H1 (cell line): Measurements from ENCODE around the gene MIPEP. TPM values are rescaled to one million over a fixed set of nuclear protein-coding genes. Genes with fewer than 3 reads are reported as not detected.

ENCODE experiments used
- CTCF ChIA-PET: fragments of 300-600 bp; sonication (Branson Sonifier 250); formaldehyde crosslinking; loops from one replicate; lab custom pipeline; 2021; ENCODE audit not compliant: partially characterized antibody; lab: Charles Lee
- POLR2A ChIA-PET: fragments of 300-600 bp; sonication (Branson Sonifier 250); formaldehyde crosslinking; loops from one replicate; lab custom pipeline; 2021; ENCODE audit warnings: inconsistent platforms; ENCODE audit not compliant: partially characterized antibody; lab: Charles Lee
- DNase-seq, 2 experiments: peaks; one replicate each; pipeline versions ENCODE4 v3.0.0 to v3.0.0-alpha.2; 2010 to 2022; ENCODE audit warnings: low spot score in 2 of 2, low read depth in 1 of 2, mixed read lengths in 1 of 2
- FAIRE-seq: peaks from 2 replicates; lab custom pipeline; 2011; peaks lifted over from hg19 to GRCh38; lab: Jason Lieb, UNC
- H2AFZ ChIP-seq: 2 replicates; pipeline ENCODE4 v1.8.1; 2012; ENCODE audit warnings: low read length, inconsistent platforms
- H2AK5ac ChIP-seq: 2 replicates; pipeline ENCODE4 v1.6.1; 2013; ENCODE audit warnings: low read depth, low read length
- H2BK120ac ChIP-seq: replicated peaks from 2 replicates; pipeline ENCODE3; 2013; ENCODE audit warnings: low read depth, low read length, inconsistent platforms
- H2BK12ac ChIP-seq: 2 replicates; pipeline ENCODE4 v1.6.1; 2013; ENCODE audit warnings: low read depth, low read length
- H2BK15ac ChIP-seq: 2 replicates; pipeline ENCODE4 v1.6.1; 2013; ENCODE audit warnings: low read length
- H2BK20ac ChIP-seq: 2 replicates; pipeline ENCODE4 v1.6.1; 2013; ENCODE audit warnings: low read length
- H2BK5ac ChIP-seq: 2 replicates; pipeline ENCODE4 v1.6.1; 2013; ENCODE audit warnings: low read depth, low read length
- H3K14ac ChIP-seq: 2 replicates; pipeline ENCODE4 v1.6.1; 2013; ENCODE audit warnings: inconsistent platforms; ENCODE audit not compliant: insufficient read length
- H3K18ac ChIP-seq: 2 replicates; pipeline ENCODE4 v1.6.1; 2013; ENCODE audit warnings: low read length; ENCODE audit errors: extremely low read depth
- H3K23ac ChIP-seq: 2 replicates; pipeline ENCODE4 v1.6.1; 2013; ENCODE audit warnings: inconsistent platforms; ENCODE audit not compliant: insufficient read length
- H3K23me2 ChIP-seq: 2 replicates; pipeline ENCODE4 v1.6.1; 2013; ENCODE audit warnings: low read depth, low read length
- H3K27ac ChIP-seq: 2 replicates; pipeline ENCODE4 v1.6.1; 2011; ENCODE audit warnings: low read depth, low read length, inconsistent platforms
- H3K27me3 ChIP-seq, 4 experiments: replicated peaks in 1 of 4; 1 replicate in 1 of 4; 2 replicates in 3 of 4; pipeline versions ENCODE4 v1.6.1 to v1.8.1; 2011 to 2013; ENCODE audit warnings: low read length in 3 of 4, mild to moderate bottlenecking in 3 of 4, inconsistent platforms in 2 of 4, mixed read lengths in 2 of 4, moderate library complexity in 1 of 4; ENCODE audit not compliant: control insufficient read depth in 3 of 4, insufficient read depth in 3 of 4; ENCODE audit errors: extremely low read depth in 1 of 4
- H3K36me3 ChIP-seq, 4 experiments: 2 replicates each; pipeline versions ENCODE4 v1.6.1 to v1.8.1; 2011 to 2013; ENCODE audit warnings: mild to moderate bottlenecking in 4 of 4, low read length in 3 of 4, moderate library complexity in 2 of 4, control low read depth in 1 of 4, inconsistent platforms in 1 of 4; ENCODE audit not compliant: insufficient read depth in 4 of 4, control insufficient read depth in 2 of 4
- H3K4ac ChIP-seq: replicated peaks from 2 replicates; pipeline ENCODE3; 2013; ENCODE audit warnings: low read length, low read depth, mixed read lengths, inconsistent platforms; ENCODE audit not compliant: insufficient read length
- H3K4me1 ChIP-seq, 4 experiments: replicated peaks in 1 of 4; 1 replicate in 1 of 4; 2 replicates in 3 of 4; pipeline versions ENCODE4 v1.6.1 to v1.8.1; 2011 to 2013; ENCODE audit warnings: low read length in 3 of 4, inconsistent platforms in 2 of 4, mixed read lengths in 1 of 4; ENCODE audit not compliant: insufficient read depth in 4 of 4, control insufficient read depth in 3 of 4
- H3K4me2 ChIP-seq, 2 experiments: 2 replicates each; pipeline versions ENCODE4 v1.6.1 to v1.8.1; 2011 to 2013; ENCODE audit warnings: low read depth in 2 of 2, low read length in 2 of 2, control low read depth in 1 of 2, inconsistent platforms in 1 of 2, mild to moderate bottlenecking in 1 of 2; ENCODE audit not compliant: insufficient read depth in 1 of 2
- H3K4me3 ChIP-seq, 4 experiments: fragments of 200-600, 300-600 bp in 1 of 4; sonication (generic), shearing (Covaris generic), sonication (Bioruptor Twin) in 1 of 4; 2 replicates each; pipeline versions ENCODE4 v1.5.1 to v1.8.1; 2011 to 2016; ENCODE audit warnings: low read length in 4 of 4, low read depth in 3 of 4, control low read depth in 2 of 4, inconsistent platforms in 2 of 4, mild to moderate bottlenecking in 2 of 4, mixed read lengths in 1 of 4, moderate library complexity in 1 of 4; ENCODE audit not compliant: insufficient read depth in 2 of 4; ENCODE audit errors: extremely low read depth in 1 of 4
- H3K56ac ChIP-seq: replicated peaks from 2 replicates; pipeline ENCODE3; 2013; ENCODE audit warnings: low read depth, mild to moderate bottlenecking, mixed read lengths, low read length, inconsistent platforms; ENCODE audit not compliant: insufficient read length
- H3K79me1 ChIP-seq: 2 replicates; pipeline ENCODE4 v1.6.1; 2013; ENCODE audit warnings: low read depth, low read length, control low read depth
- H3K79me2 ChIP-seq, 2 experiments: 2 replicates each; pipeline versions ENCODE4 v1.6.1 to v1.8.1; 2012 to 2013; ENCODE audit warnings: low read length in 2 of 2, mild to moderate bottlenecking in 2 of 2, inconsistent platforms in 1 of 2; ENCODE audit not compliant: insufficient read depth in 2 of 2, control insufficient read depth in 1 of 2
- H3K9ac ChIP-seq, 4 experiments: replicated peaks in 1 of 4; 1 replicate in 1 of 4; 2 replicates in 3 of 4; pipeline versions ENCODE4 v1.6.1 to v1.8.1; 2011 to 2013; ENCODE audit warnings: low read depth in 3 of 4, low read length in 3 of 4, control low read depth in 2 of 4, mild to moderate bottlenecking in 2 of 4, moderate library complexity in 2 of 4, inconsistent platforms in 1 of 4; ENCODE audit errors: extremely low read depth in 1 of 4
- H3K9me3 ChIP-seq, 2 experiments: 2 replicates each; pipeline versions ENCODE4 v1.6.1 to v1.8.1; 2012 to 2013; ENCODE audit warnings: mild to moderate bottlenecking in 2 of 2, moderate library complexity in 2 of 2, control low read depth in 1 of 2, inconsistent platforms in 1 of 2, low read depth in 1 of 2, low read length in 1 of 2, mixed read lengths in 1 of 2; ENCODE audit not compliant: insufficient read depth in 2 of 2
- H4K20me1 ChIP-seq, 2 experiments: replicated peaks in 1 of 2; 2 replicates each; pipeline versions ENCODE3 to v1.8.1; 2011 to 2013; ENCODE audit warnings: inconsistent platforms in 2 of 2, low read length in 2 of 2, mild to moderate bottlenecking in 1 of 2; ENCODE audit not compliant: insufficient read depth in 2 of 2, control insufficient read depth in 1 of 2
- H4K5ac ChIP-seq: 2 replicates; pipeline ENCODE4 v1.6.1; 2013; ENCODE audit warnings: low read length, low read depth, mixed read lengths, inconsistent platforms; ENCODE audit not compliant: insufficient read length
- H4K8ac ChIP-seq: 2 replicates; pipeline ENCODE4 v1.8.0; 2013; ENCODE audit warnings: mild to moderate bottlenecking, moderate library complexity, low read length, inconsistent platforms; ENCODE audit not compliant: insufficient read depth; ENCODE audit errors: extremely low read depth
- H4K91ac ChIP-seq: replicated peaks from 2 replicates; pipeline ENCODE3; 2013; ENCODE audit warnings: low read length, mixed read lengths, inconsistent platforms; ENCODE audit not compliant: insufficient read length
- BACH1 ChIP-seq: IDR thresholded peaks from 2 replicates; pipeline ENCODE4 v1.6.1; 2012; ENCODE audit warnings: low read length, improper control_type of control experiment
- CEBPB ChIP-seq: IDR thresholded peaks from 2 replicates; pipeline ENCODE4 v1.6.1; 2012; ENCODE audit warnings: low read depth, low read length
- CHD1 ChIP-seq: IDR thresholded peaks from 2 replicates; pipeline ENCODE4 v1.6.1; 2012; ENCODE audit warnings: low read depth, low read length, improper control_type of control experiment
- EP300 ChIP-seq, 2 experiments: IDR thresholded peaks; 1 replicate in 1 of 2; 2 replicates in 1 of 2; pipeline ENCODE4 v1.6.1; 2011 to 2012; ENCODE audit warnings: low read depth in 2 of 2, low read length in 2 of 2, mild to moderate bottlenecking in 2 of 2, borderline replicate concordance in 1 of 2, inconsistent platforms in 1 of 2, moderate library complexity in 1 of 2
- FOSL1 ChIP-seq: IDR thresholded peaks from 2 replicates; pipeline ENCODE4 v1.6.1; 2011; ENCODE audit warnings: mild to moderate bottlenecking, low read depth, low read length, moderate library complexity; ENCODE audit not compliant: insufficient read depth
- KDM1A ChIP-seq: fragments of 200-600, 300-600 bp; sonication (generic); IDR thresholded peaks from 2 replicates; pipeline ENCODE4 v1.7.1; 2016; ENCODE audit warnings: mild to moderate bottlenecking, low read length, borderline replicate concordance
- POU5F1 ChIP-seq: IDR thresholded peaks from 2 replicates; pipeline ENCODE4 v1.6.1; 2011; ENCODE audit warnings: low read depth, mild to moderate bottlenecking, low read length, moderate library complexity
- SP4 ChIP-seq: IDR thresholded peaks from 2 replicates; pipeline ENCODE4 v1.6.1; 2012; ENCODE audit warnings: low read length, inconsistent platforms
- SUZ12 ChIP-seq: fragments of 200-600 bp; sonication (generic); IDR thresholded peaks from 2 replicates; pipeline ENCODE4 v1.6.1; 2012; ENCODE audit warnings: mild to moderate bottlenecking, inconsistent platforms, low read length, moderate library complexity, mixed read lengths
- TBP ChIP-seq: IDR thresholded peaks from 2 replicates; pipeline ENCODE4 v1.6.1; 2011; ENCODE audit warnings: low read depth, low read length, improper control_type of control experiment
- WGBS, 2 experiments: shearing (Covaris generic) in 1 of 2; methylation state at CpG; one replicate each; pipeline versions ENCODE4 v1.1.6 to v1.1.7; 2013 to 2015; ENCODE audit warnings: low lambda C conversion rate in 2 of 2, mixed read lengths in 2 of 2, inconsistent platforms in 1 of 2, low coverage in 1 of 2, missing lambda C conversion rate in 1 of 2; ENCODE audit not compliant: insufficient replicate concordance in 2 of 2, insufficient coverage in 1 of 2, insufficient read length in 1 of 2; ENCODE audit errors: extremely low coverage in 1 of 2, missing lambda C conversion rate in 1 of 2; 5-methylcytosine and 5-hydroxymethylcytosine counted together
- polyA plus RNA-seq, 7 experiments: library from polyadenylated mRNA; depleted of rRNA in 3 of 7; stranded (reverse) in 5 of 7; unstranded in 2 of 7; fragments of >200 nt in 5 of 7; fragments of 200-250 nt in 2 of 7; gene quantifications; 1 replicate in 5 of 7; 2 replicates in 1 of 7; 4 replicates in 1 of 7; pipeline versions ENCODE4 v1.2.1 to v1.2.3, GENCODE V29; 2011 to 2013; ENCODE audit warnings: missing spikeins in 2 of 7, mixed read lengths in 2 of 7
- total RNA-seq: library from RNA; stranded (reverse); fragmentation: NEBNext Ultra II Directional; extraction: Animal tissue kit (Norgen Biotek cat#: 25700); gene quantifications from 2 replicates; pipeline ENCODE4 v1.2.1, GENCODE V29; 2021
- TF ChIP-seq, protein P1 (sequence below): IDR thresholded peaks from 2 replicates; pipeline ENCODE4 v1.6.1; 2012; ENCODE audit warnings: inconsistent platforms

The MIPEP gene
- total and polyA plus RNA-seq, 2 of the 8 experiments (the other 6 are each of a cell fraction or from before 2014, with no cell fraction given), result 24.0 to 24.2 TPM

DNA sequence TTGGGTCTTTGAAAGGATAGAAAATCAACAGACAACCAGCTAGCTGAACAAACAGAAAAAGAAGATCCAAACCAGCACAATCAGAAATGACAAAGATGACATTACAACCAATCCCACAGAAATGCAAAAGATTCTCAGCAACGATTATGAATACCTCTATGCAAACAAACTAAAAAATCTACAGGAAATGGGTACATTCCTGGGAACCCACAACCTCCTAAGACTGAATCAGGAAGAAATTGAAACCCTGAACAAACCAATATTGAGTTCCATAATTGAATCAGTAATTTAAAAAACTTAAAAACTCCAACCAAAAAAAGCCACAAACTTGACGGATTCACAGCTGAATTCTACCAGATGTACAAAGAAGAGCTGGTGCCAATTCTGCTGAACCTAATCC, 29.0 kb upstream of the MIPEP start:
- H3K4me1 ChIP-seq, result peaks cover 0 to 6% (median 4%) of the 10 kb centered on the region in 4 experiments; a peak in 3 of 7 replicates
- H3K9me3 ChIP-seq, result no peaks in the 10 kb centered on the region
- H3K4ac ChIP-seq, result no peak overlapping the region
- no peaks in the 10 kb centered on the region for H3K79me1 ChIP-seq
- POLR2A ChIA-PET, result no interaction called here
- H3K14ac ChIP-seq, result no peak overlapping the region
- CTCF ChIA-PET, result interaction anchor here (0.8 to 1.6 kb wide), 6 partner anchors 10 to 311 kb away, joined by 3 to 7 read pairs (median 4); no protein-coding TSS in a partner anchor
- FAIRE-seq (no peak), DNase-seq (no peak)
- no peak overlapping the region for H2BK120ac ChIP-seq
- no peak overlapping the region for H3K4me2 ChIP-seq
- H4K5ac ChIP-seq, result no peak overlapping the region
- no peaks in the 10 kb centered on the region for H3K36me3 ChIP-seq
- H2BK15ac ChIP-seq, result no peak overlapping the region
- H3K27ac ChIP-seq, result no peak overlapping the region
- no peak overlapping the region for H2BK12ac ChIP-seq
- no peaks in the 10 kb centered on the region for H3K23me2 ChIP-seq
- H3K9ac ChIP-seq, result no peak overlapping the region
- H2BK20ac ChIP-seq, result no peak overlapping the region
- no peak overlapping the region for H4K91ac ChIP-seq
- no peak overlapping the region for H3K56ac ChIP-seq
- no peak overlapping the region for H2AK5ac ChIP-seq
- WGBS, 2 experiments, result 92% methylated on average over 2 of the region's 2 CpGs; no CpG with 5 or more reads in 1 of the 2 experiments
- H3K79me2 ChIP-seq, result no peaks in the 10 kb centered on the region
- no peak overlapping the region for H3K4me3 ChIP-seq
- no peaks in the 10 kb centered on the region for H4K20me1 ChIP-seq
- no peak overlapping the region for H3K23ac ChIP-seq
- no peak overlapping the region for H3K18ac ChIP-seq
- no peaks in the 10 kb centered on the region for H3K27me3 ChIP-seq
- H2AFZ ChIP-seq, result no peak overlapping the region
- no peak overlapping the region for H4K8ac ChIP-seq
- no peak overlapping the region for H2BK5ac ChIP-seq
- no peak for TF ChIP-seq TBP
- TF ChIP-seq SP4, result no peak
- no peak for TF ChIP-seq FOSL1
- TF ChIP-seq POU5F1, result no peak
- no peak for TF ChIP-seq EP300 (IDR thresholded peaks at IDR 0.05; ENCODE audit: borderline replicate concordance in 1 of 2, low read depth in 2 of 2, low read length in 2 of 2)
- TF ChIP-seq, protein P1, sequence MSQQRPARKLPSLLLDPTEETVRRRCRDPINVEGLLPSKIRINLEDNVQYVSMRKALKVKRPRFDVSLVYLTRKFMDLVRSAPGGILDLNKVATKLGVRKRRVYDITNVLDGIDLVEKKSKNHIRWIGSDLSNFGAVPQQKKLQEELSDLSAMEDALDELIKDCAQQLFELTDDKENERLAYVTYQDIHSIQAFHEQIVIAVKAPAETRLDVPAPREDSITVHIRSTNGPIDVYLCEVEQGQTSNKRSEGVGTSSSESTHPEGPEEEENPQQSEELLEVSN, result no peak
- TF ChIP-seq CEBPB, result no peak
- TF ChIP-seq KDM1A, result no peak
- TF ChIP-seq CHD1, result no peak
- no peak for TF ChIP-seq BACH1
- TF ChIP-seq SUZ12, result no peak
